CD4-positive, alpha-beta T cell treated with Interleukin-15 for 4 hours (primary cell): ENCODE measurements around the gene CDC25B.
"Not testable (repeated sequence)": the region's sequence is repeated elsewhere in the genome, so short reads cannot be mapped to it uniquely, and the experiment has no call there.

Experiments used
- DNase-seq: peaks from one replicate; pipeline ENCODE4 v3.0.0-alpha.2; 2020; ENCODE audit warnings: low spot score

Gene CDC25B

DNA sequence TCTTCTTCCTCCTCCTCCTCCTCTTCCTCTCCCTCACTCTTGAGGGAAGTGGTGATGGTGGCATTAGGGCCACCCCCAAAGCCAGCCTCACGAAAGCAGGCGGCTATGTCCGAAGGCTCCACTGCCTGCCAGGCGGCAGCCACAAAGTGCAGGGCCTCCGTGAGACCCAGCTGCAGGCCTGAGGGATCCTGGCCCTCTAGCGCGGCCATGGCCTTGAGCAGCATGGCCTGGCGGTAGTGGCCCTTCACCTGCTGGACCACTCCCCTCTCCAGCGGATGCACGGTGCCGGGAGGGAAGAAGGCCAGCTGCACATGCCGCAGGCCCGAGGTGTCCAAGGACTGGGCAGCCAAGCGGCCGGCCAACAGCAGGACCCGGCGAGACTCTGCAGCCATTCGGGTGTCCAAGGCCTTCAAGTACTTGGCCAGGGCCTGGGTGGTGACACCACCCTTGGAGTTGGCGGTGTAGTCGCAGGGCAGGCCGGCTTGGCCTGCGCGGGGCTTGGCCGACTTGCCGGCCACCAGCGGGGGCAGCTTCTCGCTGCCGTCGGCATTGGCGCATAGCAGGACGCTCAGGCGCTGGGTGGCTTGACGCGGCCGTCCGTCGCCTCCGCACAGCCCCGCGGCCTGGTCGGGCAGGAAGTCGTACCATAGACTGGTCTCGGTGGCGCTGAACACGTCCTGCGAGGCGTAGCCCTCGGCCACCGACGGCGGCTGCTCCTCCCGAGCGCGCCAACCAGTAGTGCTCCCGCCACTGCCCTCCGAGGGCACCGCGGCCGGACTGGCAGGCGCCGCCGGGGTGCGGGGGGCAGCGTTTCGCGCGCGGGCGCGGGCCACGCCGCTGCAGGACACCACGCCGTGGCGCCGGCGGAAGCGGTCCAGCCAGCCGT is 10.6 kb upstream of the CDC25B start:
- no peak for DNase-seq

DNA sequence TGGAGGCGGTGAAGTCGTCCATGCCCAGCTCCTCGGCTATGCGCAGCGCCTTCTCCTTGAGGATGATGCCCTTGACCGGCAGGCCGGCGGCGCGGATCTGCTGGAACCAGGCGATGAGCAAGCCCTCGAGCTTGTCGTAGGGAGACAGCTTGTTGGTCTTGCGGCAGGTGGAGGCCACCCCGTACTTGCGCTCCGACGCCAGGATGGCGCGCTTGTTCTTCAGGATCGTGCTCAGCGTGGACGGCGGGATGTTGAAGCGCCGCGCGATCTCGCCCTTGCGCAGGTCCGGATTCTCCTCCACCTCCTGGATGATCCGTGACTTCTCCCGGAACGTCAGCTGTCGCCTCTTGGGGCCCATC is 10.0 kb upstream of the CDC25B start:
- peak; percentile 30 for DNase-seq

DNA sequence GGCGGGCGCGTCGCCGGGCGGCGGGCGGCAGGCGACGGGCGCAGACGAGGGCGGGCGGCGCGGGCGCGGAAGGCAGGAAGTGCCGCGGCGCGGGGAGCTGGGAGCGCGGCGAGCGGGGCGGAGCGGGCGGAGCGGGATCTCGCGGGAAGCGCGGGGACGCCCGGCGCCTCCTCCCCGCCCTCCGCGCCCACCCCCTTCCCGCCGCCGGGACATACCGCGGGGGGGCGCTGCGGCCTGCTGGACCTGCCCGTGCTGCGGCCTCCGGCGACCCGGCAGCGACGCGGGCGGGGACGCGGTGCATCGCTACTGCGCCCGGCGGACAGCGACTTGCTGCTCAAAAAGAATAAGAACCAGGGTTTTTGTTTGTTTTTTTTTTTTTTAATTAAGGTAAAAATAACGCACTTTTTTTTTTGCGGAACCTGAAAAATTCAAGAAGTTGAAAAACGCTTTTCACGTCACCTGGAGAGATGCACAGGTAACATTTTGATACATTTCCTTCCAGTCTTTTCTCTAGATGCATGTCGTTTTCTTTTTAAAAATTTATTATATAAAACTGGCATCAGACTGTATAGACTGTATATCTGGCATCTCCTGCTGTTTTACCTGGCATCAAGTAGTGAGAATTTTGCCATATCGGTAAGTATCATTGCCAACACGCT is 9.3 kb upstream of the CDC25B start, which contains the start of gene CENPB:
CENPB (minus strand) TSS at position 76 of the 659 bp plus-strand sequence. CDS start 257 bp downstream, outside the sequence.
- DNase-seq, result peak; percentile 92

DNA sequence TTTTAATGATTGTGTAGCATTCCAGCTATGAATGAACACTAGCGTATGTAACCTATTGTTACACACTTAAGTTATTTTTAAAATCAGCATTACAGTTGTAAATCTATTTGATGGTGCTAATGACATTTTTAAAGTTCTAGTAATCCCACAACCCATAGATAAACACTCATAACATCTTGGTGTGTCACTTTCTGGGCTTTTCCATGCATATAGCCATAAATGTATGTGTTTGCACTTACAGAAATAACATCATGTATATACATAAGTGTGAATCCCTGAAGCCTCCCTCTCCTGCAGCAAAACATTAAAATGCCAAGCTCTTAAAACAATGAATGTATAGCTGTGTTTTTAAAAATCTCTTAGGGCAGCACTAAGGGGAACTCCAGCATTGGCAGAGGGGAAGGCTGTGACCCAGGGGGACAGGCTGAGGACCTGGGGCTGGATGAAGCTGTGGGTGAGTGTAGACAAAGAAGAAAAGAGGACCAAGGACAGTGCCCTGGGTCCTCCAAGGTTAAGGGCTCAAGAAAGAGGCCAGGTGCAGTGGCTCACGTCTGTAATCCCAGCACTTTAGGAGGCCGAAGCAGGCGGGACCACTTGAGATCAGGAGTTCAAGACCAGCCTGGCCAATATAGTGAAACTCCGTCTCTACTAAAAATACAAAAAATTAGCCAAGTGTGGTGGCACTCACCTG is 8.6 kb upstream of the CDC25B start:
- DNase-seq, result no peak

DNA sequence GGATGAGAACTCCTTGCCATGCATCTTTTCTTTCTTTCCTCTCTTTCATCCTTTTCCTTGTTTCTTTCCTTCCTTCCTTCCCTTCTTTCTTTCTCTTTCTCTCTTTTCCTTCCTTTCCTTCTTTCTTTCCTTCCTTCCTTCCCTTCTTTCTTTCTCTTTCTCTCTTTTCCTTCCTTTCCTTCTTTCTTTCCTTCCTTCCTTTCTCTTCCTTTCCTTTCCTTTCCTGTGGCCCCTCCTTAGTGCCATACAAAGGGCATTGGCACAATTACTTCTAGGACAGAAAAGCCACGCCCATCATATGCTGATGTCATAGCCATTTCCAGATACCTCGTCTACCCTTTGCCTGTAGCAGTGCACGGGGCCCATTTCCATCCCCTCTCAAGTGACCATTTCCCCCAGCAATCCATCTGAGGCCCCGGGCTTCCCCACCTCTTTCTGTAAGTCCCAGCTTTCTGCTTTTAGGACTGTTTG is 7.4 kb upstream of the CDC25B start:
- DNase-seq, result no peak

DNA sequence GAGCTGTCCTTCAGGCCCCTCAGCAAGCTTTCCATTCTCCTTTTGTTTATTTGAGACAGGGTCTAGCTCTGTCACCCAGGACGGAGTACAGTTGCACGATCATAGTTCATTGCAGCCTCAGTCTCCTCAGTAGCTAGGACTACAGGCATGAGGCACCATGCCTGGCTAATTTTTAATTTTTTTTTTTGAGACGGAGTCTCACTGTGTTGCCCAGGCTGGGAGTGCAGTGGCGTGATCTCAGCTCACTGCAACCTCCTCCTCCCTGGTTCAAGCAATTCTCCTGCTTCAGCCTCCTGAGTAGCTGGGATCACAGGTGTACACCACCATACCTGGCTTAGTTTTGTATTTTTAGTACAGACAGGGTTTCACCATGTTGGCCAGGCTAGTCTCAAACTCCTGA is 6.9 kb upstream of the CDC25B start:
- not testable (repeated sequence) for DNase-seq

DNA sequence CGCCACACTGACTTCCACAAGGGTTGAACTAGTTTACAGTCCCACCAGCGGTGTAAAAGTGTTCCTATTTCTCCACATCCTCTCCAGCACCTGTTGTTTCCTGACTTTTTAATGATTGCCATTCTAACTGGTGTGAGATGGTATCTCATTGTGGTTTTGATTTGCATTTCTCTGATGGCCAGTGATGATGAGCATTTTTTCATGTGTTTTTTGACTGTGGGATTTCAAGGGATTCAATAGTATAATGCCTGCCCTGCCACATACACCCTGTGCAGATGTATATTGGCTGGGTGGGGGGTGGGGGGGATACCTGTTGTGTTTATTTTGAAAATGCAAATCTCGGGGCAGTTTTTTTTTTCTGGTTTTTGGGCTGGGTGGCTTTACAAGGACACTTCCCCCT is 1.9 kb upstream of the CDC25B start:
- DNase-seq, result not testable (repeated sequence)

DNA sequence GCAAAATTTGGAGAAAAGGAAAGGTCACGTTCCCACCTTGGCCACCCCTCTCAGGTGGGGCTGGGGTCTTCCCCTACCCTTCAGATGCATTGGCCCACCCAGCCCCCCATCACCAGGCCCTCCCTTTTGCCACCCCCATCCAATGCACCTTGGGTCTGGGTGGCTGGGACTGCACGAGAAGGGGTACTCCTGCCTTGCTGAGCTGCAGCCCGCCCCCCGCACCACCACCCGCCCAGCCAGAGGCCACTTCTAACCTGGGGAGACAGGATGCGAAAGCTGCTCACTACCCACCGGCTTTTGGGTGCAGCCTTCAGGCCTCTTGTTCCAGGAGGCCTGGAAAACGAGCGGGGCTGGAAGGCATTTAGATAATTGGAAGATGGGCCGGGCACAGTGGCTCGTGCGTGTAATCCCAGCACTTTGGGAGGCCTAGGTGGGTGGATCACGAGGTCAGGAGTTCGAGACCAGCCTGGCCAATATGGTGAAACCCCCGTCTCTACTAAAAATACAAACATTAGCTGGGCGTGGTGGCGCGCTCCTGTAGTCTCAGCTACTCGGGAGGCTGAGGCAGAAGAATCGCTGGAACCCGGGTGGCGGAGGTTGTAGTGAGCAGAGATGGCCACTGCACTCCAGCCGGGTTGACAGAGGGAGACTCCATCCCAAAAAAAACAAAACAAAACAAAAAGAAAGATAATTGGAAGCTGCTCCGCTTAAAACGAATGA is 1.2 kb upstream of the CDC25B start:
- DNase-seq, result no peak

DNA sequence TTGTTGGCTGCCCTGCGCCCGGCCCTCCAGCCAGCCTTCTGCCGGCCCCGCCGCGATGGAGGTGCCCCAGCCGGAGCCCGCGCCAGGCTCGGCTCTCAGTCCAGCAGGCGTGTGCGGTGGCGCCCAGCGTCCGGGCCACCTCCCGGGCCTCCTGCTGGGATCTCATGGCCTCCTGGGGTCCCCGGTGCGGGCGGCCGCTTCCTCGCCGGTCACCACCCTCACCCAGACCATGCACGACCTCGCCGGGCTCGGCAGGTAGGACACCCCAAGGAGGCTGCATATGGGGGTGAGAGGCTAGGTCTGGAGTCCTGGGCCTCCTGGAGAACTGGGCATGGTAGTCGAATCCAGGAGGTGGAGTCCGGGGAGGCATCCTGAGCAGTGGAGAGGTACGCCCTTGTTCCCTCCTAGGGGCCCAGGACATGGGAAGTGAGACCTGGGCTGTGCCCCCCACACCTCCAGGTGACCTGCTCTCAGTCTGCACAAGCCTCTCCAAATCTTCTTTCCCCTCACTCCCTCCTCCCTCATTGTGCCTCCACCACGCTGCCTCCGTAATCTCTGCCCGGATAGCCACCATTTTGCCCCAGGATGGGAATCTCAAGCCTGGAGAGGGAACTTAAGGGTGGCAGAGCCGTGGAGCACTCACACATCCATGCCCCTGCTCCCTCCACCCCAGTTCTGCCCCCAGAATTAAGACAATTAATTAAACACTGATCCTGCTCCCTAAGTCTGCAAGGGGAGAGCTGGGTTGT is 541 bp downstream of the CDC25B start:
- no peak for DNase-seq

DNA sequence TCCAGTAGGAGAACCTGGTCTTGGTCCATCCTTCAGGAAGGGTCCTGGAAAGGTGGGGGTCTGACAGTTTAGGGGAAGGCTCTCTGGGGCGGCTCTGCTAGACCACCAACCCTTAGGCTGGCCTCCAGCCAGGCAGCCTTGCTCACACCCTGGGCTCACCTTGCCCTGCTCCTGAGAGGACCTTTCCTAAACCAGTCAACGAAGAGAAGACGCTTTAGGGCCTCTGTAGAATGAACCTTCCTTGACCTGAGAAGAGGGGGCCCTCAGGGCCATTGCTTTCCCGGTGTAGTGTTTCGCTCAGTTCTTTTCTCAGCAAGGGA is 1.1 kb downstream of the CDC25B start:
- DNase-seq, result no peak

DNA sequence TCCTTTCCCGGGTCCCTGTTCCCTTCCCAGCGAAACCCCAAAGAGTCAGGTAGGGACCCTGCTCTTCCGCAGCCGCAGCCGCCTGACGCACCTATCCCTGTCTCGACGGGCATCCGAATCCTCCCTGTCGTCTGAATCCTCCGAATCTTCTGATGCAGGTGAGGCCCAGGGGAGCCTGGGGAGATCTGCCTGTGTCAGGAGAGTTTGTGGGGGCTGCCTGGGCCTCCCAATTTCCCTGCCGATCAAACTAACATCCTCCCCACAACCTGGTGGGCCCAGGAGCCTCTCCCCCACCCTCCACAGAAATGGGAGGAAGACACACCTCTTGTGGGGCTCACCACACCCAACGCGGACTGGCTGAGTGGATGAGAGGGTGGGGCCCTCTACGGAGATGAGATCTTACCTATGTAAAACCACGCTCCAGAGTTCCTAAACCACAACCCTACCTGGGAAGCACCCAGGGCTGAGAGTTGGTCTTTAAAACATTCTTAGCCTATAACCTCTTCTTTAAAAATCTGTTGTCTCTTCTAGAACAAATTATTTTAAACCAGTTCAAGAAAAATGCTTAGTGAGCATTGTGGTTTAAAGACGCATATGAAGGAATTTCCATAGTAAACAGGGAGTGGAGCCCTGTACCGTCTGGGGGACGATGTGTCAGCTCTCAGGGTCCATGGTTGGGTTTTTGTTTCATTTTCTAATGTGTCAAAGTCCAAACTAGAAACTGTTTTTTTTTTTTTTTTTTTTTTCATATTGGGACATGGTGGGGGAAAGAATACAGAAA is 1.7 kb downstream of the CDC25B start:
- DNase-seq, result peak; percentile 64

DNA sequence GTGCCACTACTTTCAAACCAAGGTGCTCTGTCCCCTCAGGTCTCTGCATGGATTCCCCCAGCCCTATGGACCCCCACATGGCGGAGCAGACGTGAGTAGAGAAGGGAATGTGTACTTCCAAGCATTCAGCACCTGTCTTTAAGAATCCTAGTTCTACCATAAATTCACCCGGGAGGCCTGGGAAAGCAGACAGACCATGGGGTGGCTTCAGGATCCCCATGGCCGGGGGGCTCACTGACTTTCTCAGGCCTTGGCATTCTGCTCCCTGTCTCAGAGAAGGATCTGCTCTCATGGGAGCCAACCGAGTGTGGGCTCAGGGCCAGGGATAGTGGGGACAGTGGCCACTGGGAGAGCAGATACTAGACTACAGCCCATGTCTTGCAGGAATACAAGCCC is 2.3 kb downstream of the CDC25B start:
- no peak for DNase-seq

DNA sequence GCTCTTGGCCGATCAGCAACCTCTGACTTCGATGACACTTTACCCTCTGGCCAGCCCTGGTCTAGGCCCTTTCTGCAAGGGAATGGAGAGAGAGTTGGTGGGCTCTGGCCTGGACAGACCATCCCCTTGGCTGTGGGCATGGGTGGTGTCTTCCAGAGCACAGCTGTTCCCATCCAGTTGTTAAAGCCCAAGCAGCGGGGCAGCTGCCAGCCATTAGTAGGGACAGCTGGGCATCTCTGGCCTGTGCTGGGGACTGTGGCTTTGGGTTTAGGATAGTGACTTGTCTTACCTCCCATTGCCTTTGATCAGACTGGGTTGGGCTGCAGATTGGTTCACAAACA is 2.8 kb downstream of the CDC25B start:
- no peak for DNase-seq

DNA sequence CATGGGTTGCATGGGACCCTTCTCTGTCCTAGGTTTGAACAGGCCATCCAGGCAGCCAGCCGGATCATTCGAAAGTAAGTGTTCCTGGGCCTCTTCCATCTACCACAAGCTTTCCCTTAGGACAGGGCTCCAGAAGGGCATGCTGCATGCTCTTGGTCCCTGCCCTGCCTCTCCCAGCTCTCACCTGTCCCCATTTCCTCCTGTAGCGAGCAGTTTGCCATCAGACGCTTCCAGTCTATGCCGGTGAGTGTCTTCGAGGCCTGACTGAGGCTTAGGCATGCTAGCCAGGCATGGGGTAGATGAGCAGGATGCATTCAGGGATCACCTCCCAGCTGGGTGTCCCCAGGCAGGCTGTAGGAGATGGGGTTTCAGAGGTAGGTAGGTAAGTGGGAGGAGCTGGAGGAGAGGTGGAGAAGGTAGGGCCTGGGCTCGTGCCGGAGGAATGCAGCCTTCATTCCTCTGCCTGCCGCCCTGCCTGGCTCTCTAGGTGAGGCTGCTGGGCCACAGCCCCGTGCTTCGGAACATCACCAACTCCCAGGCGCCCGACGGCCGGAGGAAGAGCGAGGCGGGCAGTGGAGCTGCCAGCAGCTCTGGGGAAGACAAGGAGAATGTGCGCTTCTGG is 4.3 kb downstream of the CDC25B start:
- DNase-seq, result no peak

DNA sequence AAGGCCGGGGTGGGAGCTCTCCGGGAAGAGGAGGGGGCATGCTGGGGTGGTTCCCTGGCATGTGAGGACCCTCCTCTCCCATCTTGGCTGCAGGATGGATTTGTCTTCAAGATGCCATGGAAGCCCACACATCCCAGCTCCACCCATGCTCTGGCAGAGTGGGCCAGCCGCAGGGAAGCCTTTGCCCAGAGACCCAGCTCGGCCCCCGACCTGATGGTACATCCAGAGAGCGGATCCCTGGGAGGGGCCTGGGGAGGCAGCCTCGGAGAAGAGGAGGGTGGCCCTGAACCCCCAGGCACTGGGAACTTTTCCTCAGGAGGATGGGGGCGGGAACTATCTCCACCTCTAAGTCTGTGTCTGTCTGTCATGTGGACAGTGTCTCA is 4.8 kb downstream of the CDC25B start:
- DNase-seq, result no peak

DNA sequence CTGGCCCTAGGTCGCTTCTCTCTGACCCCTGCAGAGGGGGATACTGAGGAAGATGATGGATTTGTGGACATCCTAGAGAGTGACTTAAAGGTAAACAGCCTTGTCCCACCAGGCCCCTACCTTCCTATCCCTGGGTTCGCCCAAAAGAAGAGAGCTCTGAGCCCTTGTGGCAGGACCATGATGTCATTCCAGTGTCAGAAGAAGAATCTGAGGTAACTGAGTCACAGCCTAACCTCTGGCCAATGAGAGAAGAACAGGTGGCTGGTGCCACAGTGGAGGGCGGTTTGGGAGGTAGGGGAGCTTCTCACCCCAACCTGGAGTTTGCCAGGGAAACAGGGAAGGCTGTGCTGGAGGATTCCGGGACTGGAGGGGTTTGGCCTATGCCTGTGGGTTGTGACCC is 5.2 kb downstream of the CDC25B start:
- no peak for DNase-seq

DNA sequence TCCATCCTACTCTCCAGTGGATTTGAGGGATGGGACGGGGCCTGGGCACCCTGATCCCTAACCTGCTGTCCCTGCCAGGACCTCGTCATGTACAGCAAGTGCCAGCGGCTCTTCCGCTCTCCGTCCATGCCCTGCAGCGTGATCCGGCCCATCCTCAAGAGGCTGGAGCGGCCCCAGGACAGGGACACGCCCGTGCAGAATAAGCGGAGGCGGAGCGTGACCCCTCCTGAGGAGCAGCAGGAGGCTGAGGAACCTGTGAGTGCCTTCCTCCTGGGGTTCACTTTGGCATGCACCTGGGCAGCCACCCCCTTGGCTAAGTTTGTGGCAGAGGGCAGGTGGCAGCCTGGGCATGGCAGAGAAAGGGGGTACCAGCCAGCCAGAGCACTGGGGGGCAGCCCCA is 5.7 kb downstream of the CDC25B start:
- DNase-seq, result no peak

DNA sequence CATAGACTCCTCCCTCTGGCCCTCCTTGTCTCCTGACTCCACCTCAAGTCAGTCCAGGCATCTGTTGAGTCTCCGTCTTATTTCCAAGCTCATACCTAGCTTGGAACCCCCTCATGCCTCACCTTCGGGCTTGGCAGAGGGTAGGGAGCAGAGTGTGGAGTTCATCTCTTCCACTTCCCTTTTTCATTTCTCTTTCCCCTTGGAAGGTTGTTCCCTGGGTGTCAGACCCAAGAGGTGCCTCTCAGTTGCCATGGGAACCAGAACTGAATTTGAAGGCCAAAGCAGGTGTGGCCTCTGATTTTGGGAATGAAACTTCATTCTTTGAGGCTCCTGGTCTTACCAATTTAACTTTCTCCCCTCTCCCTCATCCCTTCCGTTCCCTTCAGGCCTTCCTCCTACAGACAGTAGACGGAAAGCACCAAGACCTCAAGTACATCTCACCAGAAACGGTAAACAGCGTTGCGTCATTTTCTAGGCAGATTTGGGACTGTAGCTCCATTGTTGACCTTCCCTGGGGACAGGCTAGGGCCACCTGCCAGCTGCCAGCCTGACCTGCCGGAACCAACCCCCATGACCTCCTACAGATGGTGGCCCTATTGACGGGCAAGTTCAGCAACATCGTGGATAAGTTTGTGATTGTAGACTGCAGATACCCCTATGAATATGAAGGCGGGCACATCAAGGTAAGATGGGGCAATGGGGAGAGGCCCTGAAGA is 6.6 kb downstream of the CDC25B start:
- DNase-seq, result no peak

DNA sequence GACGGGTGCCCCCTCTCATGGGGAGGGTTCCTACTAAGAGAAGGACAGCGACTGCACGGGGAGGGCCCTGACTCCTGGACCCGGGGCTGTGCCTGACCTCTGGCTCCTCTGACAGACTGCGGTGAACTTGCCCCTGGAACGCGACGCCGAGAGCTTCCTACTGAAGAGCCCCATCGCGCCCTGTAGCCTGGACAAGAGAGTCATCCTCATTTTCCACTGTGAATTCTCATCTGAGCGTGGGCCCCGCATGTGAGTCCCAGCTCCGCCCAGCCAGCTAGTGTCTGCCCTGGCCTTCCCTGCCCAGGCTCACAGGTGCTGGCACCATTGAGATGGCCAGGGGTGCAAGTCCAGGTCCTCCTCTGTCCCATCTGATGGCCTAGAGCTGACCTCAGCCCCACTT is 7.2 kb downstream of the CDC25B start:
- no peak for DNase-seq

DNA sequence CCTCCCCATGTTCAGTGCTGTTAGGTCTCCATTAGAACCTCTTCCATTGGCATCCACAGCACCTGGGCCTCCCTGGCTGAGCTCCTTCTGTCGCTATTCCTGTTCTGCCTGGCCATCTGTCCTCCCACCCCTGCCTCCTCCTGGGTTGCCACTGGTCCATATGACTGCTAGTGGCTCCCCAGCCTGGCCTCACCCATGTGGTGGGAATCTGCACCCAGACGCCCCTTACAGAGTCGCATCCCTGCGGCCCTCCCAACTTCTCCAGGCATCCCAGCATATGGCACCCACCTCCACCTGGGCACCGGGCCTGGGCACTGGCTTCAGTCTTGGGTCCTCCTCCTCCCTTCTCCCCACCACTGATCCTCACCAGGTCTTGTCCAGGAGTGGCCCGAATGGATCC is 7.7 kb downstream of the CDC25B start:
- DNase-seq, result no peak
